Liver (tissue), 3 donors: ENCODE results near the gene PAK2.

Experiments used
- EGR1 ChIP-seq, 2 donors: IDR thresholded peaks; 2 replicates each; pipeline ENCODE4 v1.6.1; 2016 to 2018; ENCODE audit warnings: antibody characterized with exemption in 2 of 2, low read depth in 2 of 2
- FOXA1 ChIP-seq: IDR thresholded peaks from 2 replicates; pipeline ENCODE4 v1.6.1; 2016; ENCODE audit warnings: antibody characterized with exemption
- GABPA ChIP-seq, 2 donors: IDR thresholded peaks in 1 of 2; conservative IDR thresholded peaks in 1 of 2; 2 replicates each; pipeline ENCODE4 v1.6.1; 2016; ENCODE audit warnings: antibody characterized with exemption in 2 of 2, mild to moderate bottlenecking in 1 of 2, moderate library complexity in 1 of 2
- JUND ChIP-seq, 2 donors: IDR thresholded peaks; 2 replicates each; pipeline ENCODE4 v1.6.1; 2016; ENCODE audit warnings: antibody characterized with exemption in 2 of 2
- MAX ChIP-seq: IDR thresholded peaks from 2 replicates; pipeline ENCODE4 v1.6.1; 2016; ENCODE audit warnings: antibody characterized with exemption
- RAD21 ChIP-seq, 2 donors: IDR thresholded peaks; 2 replicates each; pipeline ENCODE4 v1.6.1; 2016; ENCODE audit warnings: antibody characterized with exemption in 2 of 2, mild to moderate bottlenecking in 2 of 2
- REST ChIP-seq: IDR thresholded peaks from 2 replicates; pipeline ENCODE4 v1.6.1; 2016; ENCODE audit warnings: antibody characterized with exemption, mild to moderate bottlenecking
- RXRA ChIP-seq, 2 donors: IDR thresholded peaks; 2 replicates each; pipeline ENCODE4 v1.6.1; 2017 to 2018; ENCODE audit warnings: antibody characterized with exemption in 2 of 2, mild to moderate bottlenecking in 1 of 2
- SP1 ChIP-seq: IDR thresholded peaks from 2 replicates; pipeline ENCODE4 v1.6.1; 2018; ENCODE audit warnings: antibody characterized with exemption, mild to moderate bottlenecking
- TAF1 ChIP-seq: conservative IDR thresholded peaks from 2 replicates; pipeline ENCODE4 v1.6.1; 2016; ENCODE audit warnings: antibody characterized with exemption, mild to moderate bottlenecking
- YY1 ChIP-seq: IDR thresholded peaks from 2 replicates; pipeline ENCODE4 v1.6.1; 2016; ENCODE audit warnings: antibody characterized with exemption, mild to moderate bottlenecking
- TF ChIP-seq, protein P1 (sequence below): fragments of 150-350 bp; IDR thresholded peaks from 2 replicates; pipeline ENCODE4 v1.5.1; 2017; ENCODE audit warnings: improper control_type of control experiment, low read depth, low read length; ENCODE audit not compliant: missing input control
- donor health status: healthy.
- donor health status: healthy.

- TF ChIP-seq, protein P1, sequence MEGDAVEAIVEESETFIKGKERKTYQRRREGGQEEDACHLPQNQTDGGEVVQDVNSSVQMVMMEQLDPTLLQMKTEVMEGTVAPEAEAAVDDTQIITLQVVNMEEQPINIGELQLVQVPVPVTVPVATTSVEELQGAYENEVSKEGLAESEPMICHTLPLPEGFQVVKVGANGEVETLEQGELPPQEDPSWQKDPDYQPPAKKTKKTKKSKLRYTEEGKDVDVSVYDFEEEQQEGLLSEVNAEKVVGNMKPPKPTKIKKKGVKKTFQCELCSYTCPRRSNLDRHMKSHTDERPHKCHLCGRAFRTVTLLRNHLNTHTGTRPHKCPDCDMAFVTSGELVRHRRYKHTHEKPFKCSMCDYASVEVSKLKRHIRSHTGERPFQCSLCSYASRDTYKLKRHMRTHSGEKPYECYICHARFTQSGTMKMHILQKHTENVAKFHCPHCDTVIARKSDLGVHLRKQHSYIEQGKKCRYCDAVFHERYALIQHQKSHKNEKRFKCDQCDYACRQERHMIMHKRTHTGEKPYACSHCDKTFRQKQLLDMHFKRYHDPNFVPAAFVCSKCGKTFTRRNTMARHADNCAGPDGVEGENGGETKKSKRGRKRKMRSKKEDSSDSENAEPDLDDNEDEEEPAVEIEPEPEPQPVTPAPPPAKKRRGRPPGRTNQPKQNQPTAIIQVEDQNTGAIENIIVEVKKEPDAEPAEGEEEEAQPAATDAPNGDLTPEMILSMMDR = no peak
- TF ChIP-seq SP1 (no peak), RAD21 (IDR thresholded peaks at IDR 0.05) (no peak), REST (no peak), RXRA (IDR thresholded peaks at IDR 0.05) (no peak), EGR1 (IDR thresholded peaks at IDR 0.05; ENCODE audit: low read depth in 2 of 2) (no peak), FOXA1 (no peak), GABPA (IDR thresholded peaks at IDR 0.05 in 1 of 2, conservative IDR thresholded peaks at IDR 0.05 in 1 of 2) (no peak), JUND (IDR thresholded peaks at IDR 0.05) (no peak), TAF1 (no peak), YY1 (no peak), MAX (no peak)
These were observed 13.5 kb downstream of the PAK2 start for GRCh38 chr3:196753201-196753600.
